Stimulated activated CD4-positive, alpha-beta T cell treated with anti-CD3 and anti-CD28 coated beads, Interleukin-1b, Interleukin-23, amount 100 ng/mL, for 48 hours (primary cell): ENCODE data around the gene CHST1.

Experiments
- DNase-seq: peaks from one replicate; pipeline ENCODE4 v3.0.0-alpha.2; 2020

Gene CHST1

GRCh38 chr11:45643598-45644260 lies 21.7 kb downstream of the CHST1 start:
- no peak for DNase-seq

- no peak for DNase-seq
Observed at GRCh38 chr11:45641961-45642360, 23.5 kb downstream of the CHST1 start.

GRCh38 chr11:45638051-45638450 lies 27.4 kb downstream of the CHST1 start:
- no peak for DNase-seq

- no peak for DNase-seq
Observed at GRCh38 chr11:45635907-45636306, 29.5 kb downstream of the CHST1 start.

- no peak for DNase-seq
Observed at GRCh38 chr11:45625611-45626010, 39.8 kb downstream of the CHST1 start.

GRCh38 chr11:45624095-45624494 lies 41.3 kb downstream of the CHST1 start:
- DNase-seq: no peak

GRCh38 chr11:45622861-45623260 lies 42.6 kb downstream of the CHST1 start:
- no peak for DNase-seq

- DNase-seq: no peak
Observed at GRCh38 chr11:45622283-45622682, 43.1 kb downstream of the CHST1 start.

GRCh38 chr11:45621588-45621987 lies 43.8 kb downstream of the CHST1 start:
- no peak for DNase-seq

GRCh38 chr11:45620243-45620642 lies 45.2 kb downstream of the CHST1 start:
- no peak for DNase-seq

- DNase-seq: no peak
Observed at GRCh38 chr11:45618897-45619296, 46.5 kb downstream of the CHST1 start.

GRCh38 chr11:45617871-45618601 lies 47.4 kb downstream of the CHST1 start:
- DNase-seq: no peak

GRCh38 chr11:45616802-45617549 lies 48.4 kb downstream of the CHST1 start:
- no peak for DNase-seq

GRCh38 chr11:45615182-45615792 lies 50.1 kb downstream of the CHST1 start:
- no peak for DNase-seq

GRCh38 chr11:45614196-45614828 lies 51.1 kb downstream of the CHST1 start:
- no peak for DNase-seq

GRCh38 chr11:45610627-45611026 lies 54.8 kb downstream of the CHST1 start:
- DNase-seq: no peak

- no peak for DNase-seq
Observed at GRCh38 chr11:45609902-45610301, 55.5 kb downstream of the CHST1 start.

- no peak for DNase-seq
Observed at GRCh38 chr11:45609337-45609736, 56.1 kb downstream of the CHST1 start.

GRCh38 chr11:45607995-45608394 lies 57.4 kb downstream of the CHST1 start:
- no peak for DNase-seq

- DNase-seq: no peak
Observed at GRCh38 chr11:45606514-45607281, 58.7 kb downstream of the CHST1 start.

GRCh38 chr11:45605051-45605450 lies 60.4 kb downstream of the CHST1 start:
- no peak for DNase-seq
